ENCODE data around the gene RNASE2.
A peak's percentile ranks its signal among the peaks of the same experiment; 100 is the strongest.

GRCh38 chr14:20989787-20990600 is 34.7 kb downstream of the RNASE2 start, which contains the start of gene METTL17:
- peak in 1 of 2 donors; percentile 44 for TF ChIP-seq POLR2A (IDR thresholded peaks at IDR 0.05)
- TF ChIP-seq CTCF (IDR thresholded peaks at IDR 0.05) = no peak
- peak; percentile 73 to 88 for TF ChIP-seq POLR2AphosphoS5 (IDR thresholded peaks at IDR 0.05; ENCODE audit: insufficient read depth in 1 of 2, low read depth in 1 of 2)
